Measurements from ENCODE around the gene ARSG.

The ARSG gene

DNA sequence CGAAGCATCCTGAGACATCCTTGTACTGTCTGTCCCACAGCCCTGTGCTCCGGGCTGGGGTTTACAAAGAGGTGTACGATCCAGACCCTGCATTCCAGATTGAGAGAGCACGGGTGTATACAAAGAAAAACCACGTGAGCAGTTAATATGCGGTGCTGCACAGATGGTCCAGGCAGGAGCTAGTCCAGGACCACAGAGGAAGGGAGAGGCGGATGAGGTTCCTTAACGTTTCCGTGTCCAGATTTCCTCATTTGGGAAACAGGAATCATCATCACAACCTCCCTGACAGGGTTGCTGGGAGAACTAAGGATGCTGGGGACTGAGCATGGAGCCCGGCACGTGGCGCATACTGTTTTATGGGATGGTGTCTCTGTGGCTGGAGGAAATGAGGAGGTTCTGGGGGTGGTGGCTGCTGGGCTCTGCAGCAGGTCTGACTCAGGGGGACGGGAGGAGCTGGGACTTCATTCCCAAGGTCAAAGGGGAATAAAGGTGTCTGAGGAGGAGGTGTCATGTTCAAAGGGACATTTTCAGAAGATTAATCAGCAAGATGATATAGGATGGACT is 139.8 kb downstream of the ARSG start:
- DNase-seq (ENCODE audit: low spot score): no peak

DNA sequence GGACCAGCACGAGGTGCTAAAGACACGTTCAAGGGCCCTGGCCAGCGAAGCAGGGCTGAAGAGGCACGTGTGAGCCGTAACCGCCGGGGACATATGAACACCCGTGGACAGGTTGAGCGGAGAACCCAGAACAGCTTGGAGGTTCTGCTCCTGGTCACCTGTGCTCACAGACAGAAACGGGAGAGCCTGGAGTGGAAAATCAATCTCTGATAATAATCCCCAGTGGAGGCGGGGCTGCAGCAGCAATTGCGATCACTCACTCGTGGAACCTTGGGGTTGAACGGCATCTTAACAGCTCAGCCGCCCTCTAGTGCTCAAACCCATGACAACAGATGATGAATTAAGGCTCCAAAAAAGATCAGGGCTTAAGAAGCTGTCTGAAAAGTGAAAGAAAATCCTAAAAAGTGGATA is 140.4 kb downstream of the ARSG start:
- DNase-seq (ENCODE audit: low spot score): peak; percentile 78

DNA sequence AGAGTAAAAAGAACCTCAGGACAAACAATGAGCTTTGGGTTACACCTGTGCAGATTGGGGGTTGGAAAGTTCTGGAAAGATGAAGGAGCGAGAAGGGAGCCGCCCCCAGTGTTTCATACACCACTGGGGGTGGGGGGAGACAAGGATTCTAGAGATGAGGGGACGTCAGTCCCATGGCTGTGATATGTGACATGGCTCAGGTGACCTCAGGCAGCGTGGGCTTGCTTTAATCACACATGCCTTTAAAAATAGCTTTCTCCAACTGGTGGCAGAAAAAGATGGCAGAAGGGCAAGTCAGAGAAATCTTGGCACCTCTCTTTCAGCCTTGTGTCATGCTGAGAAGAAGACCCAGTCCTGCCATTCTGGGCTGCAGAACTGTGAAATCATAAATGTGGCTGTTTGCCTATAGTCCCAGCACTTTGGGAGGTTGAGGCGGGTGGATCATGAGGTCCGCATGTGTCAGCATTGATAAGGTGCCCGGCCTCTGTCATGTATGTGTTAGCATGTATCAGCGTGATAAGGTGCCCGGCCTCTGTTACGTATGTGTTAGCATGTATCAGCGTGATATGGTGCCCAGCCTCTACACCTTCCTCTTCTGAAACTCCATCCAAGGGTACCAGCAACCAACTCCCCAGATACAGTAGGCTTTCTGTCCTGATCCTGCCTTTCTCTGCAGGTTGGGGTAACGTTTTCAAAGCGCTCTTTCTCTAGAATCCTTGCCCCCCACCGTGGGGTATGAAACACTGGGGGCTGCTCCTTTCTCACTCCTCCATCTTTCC is 141.0 kb downstream of the ARSG start:
- no peak for DNase-seq (ENCODE audit: low spot score)

DNA sequence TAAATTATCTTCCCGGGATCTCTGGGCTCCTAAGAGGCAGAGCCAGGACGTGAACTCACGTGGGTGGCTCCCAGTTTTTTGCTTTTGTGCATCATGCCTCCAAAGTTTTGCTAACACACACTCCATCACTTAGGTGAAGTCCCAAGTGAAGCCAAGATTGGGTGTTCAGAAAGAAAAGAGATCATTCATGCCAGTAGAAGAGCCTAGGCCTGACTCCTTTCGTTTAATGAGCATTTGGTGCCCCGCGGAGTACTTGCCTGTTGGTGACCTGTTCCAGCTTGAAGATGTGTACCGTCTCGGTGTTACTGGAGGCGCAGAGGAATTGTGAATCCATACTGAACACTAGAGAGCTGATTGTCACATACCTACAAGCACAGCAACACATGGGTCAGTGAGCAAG is 141.9 kb downstream of the ARSG start:
- no peak for DNase-seq (ENCODE audit: low spot score)

DNA sequence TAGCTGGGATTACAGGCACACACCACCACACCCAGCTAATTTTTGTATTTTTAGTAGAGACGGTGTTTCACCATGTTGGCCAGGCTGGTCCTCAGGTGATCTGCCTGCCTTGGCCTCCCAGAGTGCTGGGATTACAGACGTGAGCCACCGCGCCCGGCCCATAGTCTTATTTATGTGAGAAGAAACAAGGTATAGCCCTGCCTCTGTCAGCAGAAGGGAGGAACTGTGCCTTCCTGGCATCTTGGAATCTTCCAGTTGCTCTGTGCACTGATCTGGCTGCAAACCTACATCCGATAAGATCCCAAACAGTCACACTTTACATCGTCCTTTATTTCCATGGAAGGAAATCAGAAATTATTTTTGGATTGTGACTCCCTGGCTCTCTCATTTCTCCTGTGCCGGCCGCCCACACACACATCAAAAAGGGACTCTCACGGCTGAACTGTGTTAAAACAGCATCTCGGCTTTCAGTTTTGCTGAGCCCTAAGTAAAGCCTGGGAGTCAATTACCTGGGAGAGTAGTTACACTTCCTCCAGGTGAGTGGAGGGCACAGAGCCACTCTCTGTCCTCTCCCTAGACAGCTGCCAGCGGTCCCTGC is 142.7 kb downstream of the ARSG start:
- DNase-seq (ENCODE audit: low spot score): no peak

DNA sequence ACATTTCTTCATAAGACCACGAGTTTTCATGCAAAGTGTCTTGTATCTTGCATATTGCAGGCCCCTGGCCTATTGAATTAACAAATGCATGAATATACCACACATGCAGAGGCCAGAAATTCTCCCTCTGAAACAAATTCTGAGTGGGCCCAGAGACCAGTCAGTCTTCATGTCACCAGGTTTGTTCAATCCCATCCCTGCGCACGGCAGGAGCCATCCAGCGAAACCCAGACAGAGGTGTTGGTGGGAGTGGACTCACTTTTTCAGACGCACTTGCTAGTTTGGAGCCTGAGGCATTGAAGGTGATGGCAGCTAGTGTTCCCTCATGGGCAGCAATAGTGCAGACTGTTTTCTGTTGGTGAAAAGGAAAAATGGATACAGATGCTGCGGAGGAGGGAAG is 144.1 kb downstream of the ARSG start:
- DNase-seq (ENCODE audit: low spot score): no peak

DNA sequence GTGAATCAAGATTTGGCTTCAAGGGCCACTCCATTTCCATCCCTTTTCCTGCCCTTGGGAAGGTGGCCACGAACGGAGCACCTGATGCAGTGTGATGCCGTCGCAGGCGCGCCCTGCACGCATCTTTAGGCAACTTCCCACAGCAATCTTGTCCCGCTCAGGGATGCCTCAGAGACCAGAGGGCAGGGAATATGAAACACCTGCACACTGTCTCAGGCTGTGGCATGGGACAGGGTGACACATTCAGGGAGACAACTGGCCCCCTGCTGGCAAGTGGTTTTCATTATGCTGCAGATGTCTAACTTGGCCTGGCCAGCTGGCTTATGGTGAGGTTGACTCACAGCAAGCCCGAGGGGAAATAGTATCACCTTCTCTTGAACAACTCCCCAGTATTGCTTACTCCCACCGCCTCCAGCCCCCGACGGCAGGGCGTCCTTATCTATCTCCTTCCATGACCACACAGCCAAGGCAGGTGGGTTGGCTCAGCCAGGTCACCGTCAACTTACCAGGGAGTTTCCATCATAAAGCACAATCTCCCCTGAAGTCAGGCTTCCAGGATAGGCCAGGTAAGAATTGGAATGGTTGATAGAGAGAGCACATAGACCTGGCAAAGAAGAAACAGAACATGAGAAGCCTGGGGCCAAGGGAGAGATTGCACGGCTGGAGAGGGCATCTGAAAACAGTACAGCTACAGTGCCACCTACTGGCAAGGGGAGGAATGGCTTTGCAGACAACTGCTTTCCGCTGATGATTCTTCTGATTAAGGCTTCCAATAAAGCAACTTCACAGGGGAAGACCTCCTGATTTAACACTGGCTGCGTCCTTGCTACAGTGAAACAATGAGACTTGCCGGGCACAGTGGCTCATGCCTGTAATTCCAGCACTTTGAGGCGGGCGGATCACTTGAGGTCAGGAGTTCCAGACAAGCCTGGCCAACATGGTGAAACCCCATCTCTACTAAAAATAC is 144.9 kb downstream of the ARSG start:
- peak; percentile 91 for DNase-seq (ENCODE audit: low spot score)

DNA sequence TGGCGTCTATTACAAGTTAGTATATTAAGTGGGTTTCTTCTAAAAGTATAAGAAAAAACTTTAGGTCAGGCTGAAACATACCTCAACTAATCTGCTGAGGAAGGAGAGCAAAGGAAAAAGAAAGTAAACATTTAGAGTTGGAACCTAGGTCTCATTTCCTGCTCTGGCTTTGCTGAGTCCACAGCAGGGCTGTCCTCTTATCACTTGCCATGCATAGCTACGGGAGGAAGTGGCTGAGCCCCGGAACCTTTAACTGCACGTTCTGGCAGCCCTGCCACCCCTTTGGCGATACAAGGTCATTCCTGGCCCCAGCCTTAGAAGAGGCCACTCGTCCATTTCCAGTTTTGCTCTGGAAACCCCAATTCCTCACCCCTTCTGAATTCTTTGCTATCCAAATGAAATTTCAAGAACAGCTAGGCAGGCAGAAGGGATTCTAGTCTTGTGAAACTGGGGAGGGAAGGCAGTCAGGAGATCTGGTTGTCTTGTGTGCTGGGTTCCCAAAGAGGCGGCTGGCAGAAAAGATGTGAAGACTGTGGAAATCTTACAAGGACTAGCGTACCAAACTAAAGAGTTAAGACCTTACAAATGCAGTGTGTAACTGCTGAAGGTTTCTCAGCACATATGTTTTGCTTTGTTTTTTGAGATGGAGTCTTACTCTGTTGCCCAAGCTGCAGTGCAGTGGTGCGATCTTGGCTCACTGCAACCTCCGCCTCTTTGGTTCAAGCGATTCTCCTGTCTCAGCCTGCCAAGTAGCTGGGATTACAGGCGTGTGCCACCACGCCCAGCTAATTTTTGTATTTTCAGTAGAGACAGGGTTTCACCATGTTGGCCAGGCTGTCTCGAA is 146.9 kb downstream of the ARSG start:
- peak; percentile 59 for DNase-seq (ENCODE audit: low spot score)

DNA sequence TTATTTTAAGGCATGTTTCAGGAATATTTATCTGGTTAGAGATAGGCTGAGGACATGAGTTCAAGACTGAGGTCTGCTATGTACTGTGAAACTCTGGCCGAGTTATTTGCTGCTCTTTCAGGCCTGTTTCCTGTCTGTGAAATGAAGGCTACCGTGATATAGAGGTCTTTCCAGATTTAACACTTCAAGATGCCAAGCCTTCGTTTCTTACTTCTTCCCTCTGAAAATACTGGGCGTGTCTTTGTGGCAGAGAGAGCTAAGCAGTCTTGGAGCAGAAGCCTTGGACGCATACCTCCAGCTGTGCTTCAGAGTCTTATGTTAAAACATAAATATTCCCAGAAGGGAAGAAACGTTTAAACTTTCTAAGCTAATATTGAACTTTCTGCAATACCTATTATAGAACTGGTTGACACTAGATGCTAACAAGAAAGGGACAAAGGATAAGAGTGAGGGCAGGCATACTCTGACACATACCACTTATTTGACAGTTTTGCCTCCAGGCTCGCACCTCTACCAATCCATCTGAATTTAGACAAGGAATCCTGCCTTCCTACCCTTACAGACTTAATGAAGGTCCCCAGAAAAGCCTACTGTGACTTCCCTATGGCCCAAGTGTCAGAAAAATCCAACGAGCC is 148.5 kb downstream of the ARSG start:
- no peak for DNase-seq (ENCODE audit: low spot score)

DNA sequence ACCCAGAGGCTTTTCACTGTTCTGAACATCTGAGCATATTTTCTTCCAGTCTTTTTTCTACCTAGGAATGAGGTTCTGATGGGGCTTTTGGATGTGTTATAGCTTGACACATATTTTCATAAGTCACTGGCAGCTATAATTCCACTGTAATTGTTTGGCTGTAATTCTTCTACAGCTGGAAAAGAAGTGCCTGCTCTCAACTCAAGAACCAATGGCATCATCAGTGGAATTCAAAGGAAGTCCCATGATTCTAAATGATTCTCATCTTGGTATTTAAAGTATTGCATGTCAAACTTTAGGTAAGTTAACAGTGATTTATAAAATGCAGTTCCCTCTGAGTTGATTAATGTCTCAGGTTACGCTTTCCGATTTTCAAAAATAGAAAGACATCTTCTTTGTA is 149.2 kb downstream of the ARSG start:
- DNase-seq (ENCODE audit: low spot score): no peak

DNA sequence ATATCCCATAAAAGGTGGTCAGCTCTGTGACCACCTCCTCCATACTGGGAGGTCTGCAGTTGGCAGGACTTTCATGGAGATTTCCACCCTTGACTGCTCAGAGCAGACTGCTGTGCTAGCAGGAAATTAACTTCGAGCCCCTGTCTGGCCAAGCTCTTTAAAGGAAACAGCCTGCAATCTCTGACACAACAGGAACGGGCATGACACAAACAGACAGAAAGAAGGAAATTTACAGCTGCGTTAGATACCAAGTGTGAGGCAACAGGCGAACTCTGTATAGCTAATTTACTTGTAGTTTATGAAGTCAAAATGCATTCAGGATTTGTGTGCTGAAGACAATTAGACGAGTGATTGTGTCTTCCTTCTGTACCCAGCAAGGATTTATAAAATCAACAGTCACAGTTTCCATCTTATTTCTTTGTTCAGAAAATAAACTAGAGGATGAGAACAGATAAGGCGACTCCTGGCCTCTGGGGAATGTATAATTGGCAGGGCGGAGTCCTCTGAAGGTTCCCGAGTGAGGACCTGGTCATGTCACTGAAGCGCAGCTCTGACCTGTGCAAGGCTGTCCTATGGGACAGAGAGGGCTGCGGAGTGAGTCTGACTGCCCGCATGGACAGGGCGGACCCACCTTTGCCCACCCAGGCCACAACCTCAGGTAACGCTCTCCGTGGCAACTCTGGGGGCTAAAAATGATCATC is 149.9 kb downstream of the ARSG start:
- DNase-seq (ENCODE audit: low spot score): peak; percentile 44

DNA sequence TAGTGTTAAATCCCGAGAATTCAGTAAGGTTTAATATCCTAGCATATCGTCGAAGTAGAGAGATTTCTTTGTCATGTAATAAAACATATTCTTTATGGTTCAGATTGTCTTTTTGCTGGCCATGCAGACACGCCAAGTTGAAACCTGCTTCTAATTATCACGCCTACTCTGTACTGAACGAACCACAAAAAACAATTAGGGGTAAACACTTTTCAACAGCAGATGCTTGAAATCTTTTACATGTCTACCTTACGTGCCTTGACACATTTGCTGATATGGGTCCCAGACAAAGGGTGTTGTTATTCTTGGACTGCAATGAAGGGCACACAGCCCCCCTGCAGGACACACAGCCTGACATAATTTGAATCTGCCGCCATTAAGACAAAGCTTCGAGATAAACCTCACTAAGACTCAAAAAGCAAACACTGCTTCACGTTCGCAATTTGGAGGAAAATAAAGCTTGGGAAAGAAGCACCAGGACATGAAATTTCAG is 152.7 kb downstream of the ARSG start:
- DNase-seq (ENCODE audit: low spot score): no peak

DNA sequence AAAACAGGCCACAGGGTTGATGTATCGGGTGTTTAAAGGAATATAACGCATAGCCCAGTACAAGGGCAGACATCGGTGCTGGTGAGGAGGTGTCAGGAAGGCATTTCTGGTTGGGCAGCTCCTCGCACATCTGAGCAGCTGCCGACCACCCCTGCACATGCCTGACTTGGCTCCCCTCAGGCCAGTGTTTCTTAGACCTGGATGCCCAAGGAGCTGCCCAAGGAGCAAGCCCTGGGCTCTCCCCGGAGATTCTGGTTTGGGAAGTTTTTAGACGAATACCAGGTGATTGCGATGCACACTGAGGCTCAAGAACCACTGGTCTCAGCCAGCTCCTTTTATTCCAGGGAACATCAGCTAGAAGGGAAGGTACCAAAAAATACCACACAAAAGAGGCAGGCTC is 154.4 kb downstream of the ARSG start:
- DNase-seq (ENCODE audit: low spot score): no peak

DNA sequence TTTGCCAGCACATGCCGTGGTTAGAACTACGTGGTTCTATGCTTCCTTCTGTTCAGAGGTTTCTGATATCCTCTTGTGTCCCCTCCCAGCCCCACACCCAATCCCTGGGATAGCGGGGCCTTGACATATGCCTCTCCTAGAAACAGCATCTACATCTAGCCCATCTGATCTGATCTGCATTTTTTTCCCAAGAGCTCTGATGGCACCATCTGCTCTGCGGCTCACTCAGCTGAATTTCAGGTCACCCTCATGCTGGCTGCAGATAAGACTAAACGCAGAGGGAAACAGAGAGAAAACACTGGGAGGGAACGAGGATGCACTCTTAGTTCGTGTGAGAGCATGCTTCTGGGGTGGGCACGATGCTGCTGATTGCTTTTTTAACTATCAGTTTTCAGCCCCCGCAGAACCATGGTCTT is 155.3 kb downstream of the ARSG start:
- no peak for DNase-seq (ENCODE audit: low spot score)

DNA sequence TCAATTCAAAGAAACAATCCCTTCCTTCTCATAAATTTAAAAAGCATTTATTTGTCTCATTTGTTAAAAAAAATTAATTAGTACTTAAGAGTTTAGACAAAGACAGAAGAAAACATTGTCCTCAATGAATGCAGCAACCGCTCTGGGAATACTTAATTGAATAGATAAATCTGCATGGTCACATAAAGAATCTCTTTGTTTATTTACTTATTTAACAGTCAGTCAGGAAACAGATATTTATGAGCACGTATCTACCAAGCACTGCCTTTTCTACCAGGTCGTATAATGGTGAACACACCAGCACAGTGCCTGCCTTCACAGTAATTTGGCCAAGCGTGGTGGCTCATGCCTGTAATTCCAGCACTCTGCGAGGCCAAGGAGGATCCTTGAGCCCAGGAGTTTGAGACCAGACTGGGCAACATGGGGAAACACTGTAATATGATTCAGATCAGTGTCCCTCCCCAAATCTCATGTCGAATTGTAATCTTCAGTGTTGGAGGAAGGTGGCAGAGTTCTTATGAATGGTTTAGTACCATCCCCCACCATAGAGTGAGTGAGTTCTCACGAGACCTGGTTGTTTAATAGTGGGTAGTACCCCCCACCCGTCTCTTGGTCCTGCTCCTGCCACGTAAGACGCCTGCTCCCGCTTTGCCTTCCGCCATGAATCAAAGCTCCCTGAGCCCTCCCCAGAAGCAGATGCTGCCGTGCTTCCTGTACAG is 157.9 kb downstream of the ARSG start:
- DNase-seq (ENCODE audit: low spot score): no peak

DNA sequence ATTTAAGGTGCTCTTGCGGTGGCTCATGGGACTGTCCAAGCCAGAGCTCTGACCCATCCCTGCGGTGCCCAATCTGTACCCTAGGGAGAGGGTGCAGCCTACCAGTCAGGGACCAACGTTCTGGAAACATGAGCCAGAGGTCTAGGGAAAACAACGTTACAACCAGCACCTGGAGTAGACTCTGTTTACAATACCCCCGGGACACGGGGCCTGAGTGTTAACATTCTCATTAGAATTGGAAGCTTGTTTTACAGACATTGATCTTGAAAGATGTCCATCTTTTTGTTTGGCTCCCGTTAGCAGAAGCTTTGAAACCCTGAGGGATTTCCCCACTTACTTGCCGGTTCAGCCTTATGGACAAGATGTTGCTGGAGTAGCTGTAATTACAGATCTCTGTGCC is 159.1 kb downstream of the ARSG start:
- DNase-seq (ENCODE audit: low spot score): no peak

DNA sequence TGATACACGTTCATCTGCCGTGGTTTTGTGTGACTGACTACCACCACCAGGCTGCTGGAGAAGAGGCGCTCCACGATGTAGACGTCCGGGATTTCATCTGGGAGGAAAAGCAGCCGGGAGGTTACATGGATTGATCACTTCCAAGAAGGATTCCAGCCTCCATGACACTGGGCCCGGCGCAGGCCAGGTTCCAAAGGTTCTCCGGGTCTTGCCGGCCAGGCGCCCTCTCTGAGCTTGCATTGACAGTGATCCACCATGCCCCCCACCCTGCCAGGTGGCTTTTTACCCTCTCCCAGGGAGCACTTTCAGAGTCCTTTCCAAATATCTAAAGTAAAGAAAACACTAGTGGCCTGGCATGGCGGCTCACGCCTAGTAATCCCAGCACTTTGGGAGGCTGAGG is 159.5 kb downstream of the ARSG start:
- no peak for DNase-seq (ENCODE audit: low spot score)

DNA sequence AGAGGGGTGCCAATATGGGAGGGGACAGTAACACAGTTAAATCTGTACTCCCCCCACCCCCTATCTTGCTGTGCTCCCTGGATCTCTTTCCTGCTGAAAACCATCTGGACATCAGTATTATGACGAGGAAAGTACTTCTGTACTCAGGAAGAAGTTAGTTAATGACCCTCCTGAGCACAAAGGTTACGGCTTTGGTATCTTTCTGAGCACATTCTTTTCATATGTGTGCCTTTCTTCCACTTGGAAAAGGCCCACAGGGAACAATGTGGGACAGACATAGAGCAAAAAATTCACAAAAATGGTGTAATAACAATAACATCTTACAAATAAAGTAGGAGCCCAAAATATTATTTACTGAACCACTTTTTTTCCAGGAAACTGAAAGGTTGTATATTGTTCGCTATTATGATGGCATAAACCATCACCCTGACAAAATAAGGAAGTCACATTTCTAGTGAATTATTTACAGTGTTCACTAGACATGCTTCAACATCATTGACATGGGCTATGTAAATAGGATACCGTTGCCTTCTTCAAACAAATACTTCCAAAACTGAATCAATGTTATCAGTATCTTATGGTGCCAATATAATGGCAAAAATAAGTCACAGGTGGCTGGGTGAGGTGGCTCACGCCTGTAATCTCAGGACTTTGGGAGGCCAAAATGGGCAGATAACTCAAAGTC is 160.5 kb downstream of the ARSG start:
- DNase-seq (ENCODE audit: low spot score): no peak

DNA sequence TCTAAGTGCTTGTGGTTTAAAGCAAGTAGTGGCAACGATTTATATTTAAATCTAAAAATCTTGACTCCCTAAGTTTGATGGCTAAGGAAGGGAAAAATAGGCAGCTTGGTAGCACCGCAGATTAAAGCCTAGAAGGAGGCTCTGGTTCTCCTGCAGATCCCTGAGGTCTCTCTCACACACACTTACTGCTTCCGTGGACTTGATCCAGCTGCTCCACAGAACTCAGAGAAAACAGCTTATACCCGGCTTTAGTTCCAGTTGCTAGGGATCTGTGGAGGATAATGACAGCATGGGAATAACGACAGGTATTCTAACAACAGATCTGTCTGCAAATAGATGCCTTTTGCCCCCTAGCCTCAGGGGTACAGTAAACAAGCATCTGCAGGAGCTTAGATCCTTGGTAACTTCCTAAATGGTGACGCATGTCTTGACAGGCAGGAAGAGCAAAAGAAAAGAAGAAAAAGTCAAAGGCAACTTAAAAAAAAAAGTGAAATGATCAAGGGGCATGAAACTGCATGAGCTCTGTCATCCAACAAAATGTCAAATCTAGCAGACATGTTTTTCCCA is 161.5 kb downstream of the ARSG start:
- no peak for DNase-seq (ENCODE audit: low spot score)

All from NAMALWA (cell line).